ENCODE data around the gene CALHM3.

The CALHM3 gene

GRCh38 chr10:103451091-103451813 lies 27.8 kb downstream of the CALHM3 start:
- Histone ChIP-seq H3K9me3 (replicated peaks in 1 of 11) (no peaks in the 10 kb centered on the region), H3K27ac (peak overlapping the region; percentile 51 to 84 (median 76); a peak in 21 of 22 replicates), H3K4me3 (peak overlapping the region; percentile 73 to 94 (median 82)), H3K4me2 (peak overlapping the region; percentile 93 to 100 (median 97)), H3K9ac (peak overlapping the region; percentile 79 to 88 (median 83)), H3K36me3 (peaks cover 34 to 46% (median 38%) of the 10 kb centered on the region in 11 experiments), H4K20me1 (peaks cover 3 to 46% (median 40%) of the 10 kb centered on the region in 11 experiments; a peak in 21 of 22 replicates), H3K4me1 (peaks cover 55 to 69% (median 66%) of the 10 kb centered on the region in 10 experiments), H3K27me3 (no peaks in the 10 kb centered on the region)
- no peak for TF ChIP-seq Cebpa-rat (IDR thresholded peaks at IDR 0.05)

GRCh38 chr10:103450201-103450695 lies 28.8 kb downstream of the CALHM3 start:
- TF ChIP-seq Cebpa-rat (IDR thresholded peaks at IDR 0.05), result no peak
- H3K9ac ChIP-seq, result peak overlapping the region; percentile 79 to 88 (median 83)
- H3K4me2 ChIP-seq, result peak overlapping the region; percentile 93 to 100 (median 97)
- H3K36me3 ChIP-seq, result peaks cover 44 to 56% (median 49%) of the 10 kb centered on the region in 11 experiments
- no peaks in the 10 kb centered on the region for H3K27me3 ChIP-seq
- H3K9me3 ChIP-seq (replicated peaks in 1 of 11), result no peaks in the 10 kb centered on the region
- H3K27ac ChIP-seq, result peak overlapping the region; percentile 0 to 84 (median 76); a peak in 18 of 22 replicates
- H3K4me3 ChIP-seq, result peak overlapping the region; percentile 73 to 94 (median 82); a peak in 18 of 20 replicates
- H4K20me1 ChIP-seq, result peaks cover 3 to 56% (median 50%) of the 10 kb centered on the region in 11 experiments; a peak in 21 of 22 replicates
- peaks cover 55 to 77% (median 71%) of the 10 kb centered on the region in 10 experiments for H3K4me1 ChIP-seq

GRCh38 chr10:103449208-103450144 lies 29.6 kb downstream of the CALHM3 start:
- Histone ChIP-seq H3K4me3 (peak overlapping the region in 9 of 10 experiments; percentile 73 to 94 (median 85); a peak in 16 of 20 replicates), H3K4me1 (peaks cover 55 to 84% (median 71%) of the 10 kb centered on the region in 10 experiments), H3K4me2 (peak overlapping the region; percentile 93 to 100 (median 97)), H3K27ac (peak overlapping the region in 9 of 11 experiments; percentile 26 to 84 (median 77); a peak in 14 of 22 replicates), H3K9me3 (replicated peaks in 1 of 11) (no peaks in the 10 kb centered on the region), H3K9ac (peak overlapping the region; percentile 79 to 88 (median 83); a peak in 16 of 22 replicates), H4K20me1 (peaks cover 3 to 64% (median 58%) of the 10 kb centered on the region in 11 experiments; a peak in 21 of 22 replicates), H3K36me3 (peaks cover 52 to 63% (median 56%) of the 10 kb centered on the region in 11 experiments), H3K27me3 (no peaks in the 10 kb centered on the region)
- TF ChIP-seq Cebpa-rat (IDR thresholded peaks at IDR 0.05), result no peak

- Histone ChIP-seq H3K27ac (peak overlapping the region in 6 of 11 experiments; percentile 13 to 84 (median 48); a peak in 6 of 22 replicates), H3K36me3 (peaks cover 59 to 71% (median 64%) of the 10 kb centered on the region in 11 experiments), H4K20me1 (peaks cover 3 to 71% (median 64%) of the 10 kb centered on the region in 11 experiments; a peak in 21 of 22 replicates), H3K4me3 (peak overlapping the region in 7 of 10 experiments; percentile 76 to 94 (median 85); a peak in 12 of 20 replicates), H3K9me3 (replicated peaks in 1 of 11) (no peaks in the 10 kb centered on the region), H3K4me2 (peak overlapping the region; percentile 93 to 100 (median 97)), H3K4me1 (peaks cover 55 to 84% (median 66%) of the 10 kb centered on the region in 10 experiments), H3K9ac (peak overlapping the region in 8 of 11 experiments; percentile 4 to 86 (median 65); a peak in 9 of 22 replicates), H3K27me3 (no peaks in the 10 kb centered on the region)
- no peak for TF ChIP-seq Cebpa-rat (IDR thresholded peaks at IDR 0.05)
Measured at GRCh38 chr10:103448746-103449145, 30.3 kb downstream of the CALHM3 start.

- peak overlapping the region in 2 of 11 experiments; percentile 61 to 79; a peak in 6 of 22 replicates for H3K9ac ChIP-seq
- peak overlapping the region in 9 of 11 experiments; percentile 25 to 100 (median 94); a peak in 13 of 22 replicates for H3K4me2 ChIP-seq
- H3K36me3 ChIP-seq, result peaks cover 74 to 86% (median 79%) of the 10 kb centered on the region in 11 experiments
- H3K27ac ChIP-seq, result peak overlapping the region in 3 of 11 experiments; percentile 8 to 36 (median 10); a peak in 2 of 22 replicates
- peaks cover 3 to 87% (median 71%) of the 10 kb centered on the region in 11 experiments; a peak in 21 of 22 replicates for H4K20me1 ChIP-seq
- H3K4me1 ChIP-seq, result peaks cover 45 to 86% (median 52%) of the 10 kb centered on the region in 10 experiments
- H3K27me3 ChIP-seq, result no peaks in the 10 kb centered on the region
- H3K4me3 ChIP-seq, result peak overlapping the region in 2 of 10 experiments; percentile 76 to 94; a peak in 4 of 20 replicates
- no peaks in the 10 kb centered on the region for H3K9me3 ChIP-seq (replicated peaks in 1 of 11)
- no peak for TF ChIP-seq Cebpa-rat (IDR thresholded peaks at IDR 0.05)
Measured at GRCh38 chr10:103447187-103447586, 31.9 kb downstream of the CALHM3 start.

GRCh38 chr10:103445767-103446567 lies 33.1 kb downstream of the CALHM3 start:
- peaks cover 36 to 98% (median 46%) of the 10 kb centered on the region in 10 experiments for H3K4me1 ChIP-seq
- H3K9ac ChIP-seq, result peak overlapping the region in 4 of 11 experiments; percentile 13 to 61 (median 44); a peak in 6 of 22 replicates
- TF ChIP-seq Cebpa-rat (IDR thresholded peaks at IDR 0.05), result no peak
- H3K36me3 ChIP-seq, result peaks cover 87 to 99% (median 91%) of the 10 kb centered on the region in 11 experiments
- H3K4me3 ChIP-seq, result no peak overlapping the region
- peaks cover 3 to 99% (median 71%) of the 10 kb centered on the region in 11 experiments; a peak in 21 of 22 replicates for H4K20me1 ChIP-seq
- H3K27me3 ChIP-seq, result no peaks in the 10 kb centered on the region
- H3K9me3 ChIP-seq (replicated peaks in 1 of 11), result no peaks in the 10 kb centered on the region
- H3K27ac ChIP-seq, result peak overlapping the region in 2 of 11 experiments; percentile 22 to 25; a peak in 3 of 22 replicates
- peak overlapping the region in 3 of 11 experiments; percentile 93 to 97 (median 96); a peak in 6 of 22 replicates for H3K4me2 ChIP-seq

GRCh38 chr10:103445366-103445765 lies 33.7 kb downstream of the CALHM3 start:
- peak overlapping the region in 2 of 11 experiments; percentile 93 to 97; a peak in 5 of 22 replicates for H3K4me2 ChIP-seq
- H3K9me3 ChIP-seq (replicated peaks in 1 of 11), result no peaks in the 10 kb centered on the region
- peaks cover 30 to 99% (median 40%) of the 10 kb centered on the region in 10 experiments for H3K4me1 ChIP-seq
- peaks cover 3 to 100% (median 75%) of the 10 kb centered on the region in 11 experiments; a peak in 21 of 22 replicates for H4K20me1 ChIP-seq
- peak overlapping the region in 2 of 11 experiments; percentile 4 to 22; a peak in 2 of 22 replicates for H3K27ac ChIP-seq
- H3K36me3 ChIP-seq, result peaks cover 92 to 100% (median 97%) of the 10 kb centered on the region in 11 experiments
- H3K4me3 ChIP-seq, result no peak overlapping the region
- no peak for TF ChIP-seq Cebpa-rat (IDR thresholded peaks at IDR 0.05)
- H3K9ac ChIP-seq, result peak overlapping the region in 2 of 11 experiments; percentile 11 to 61; a peak in 1 of 22 replicates
- H3K27me3 ChIP-seq, result no peaks in the 10 kb centered on the region
